Smooth muscle cell (in vitro differentiated cells): ENCODE measurements around the gene SIL1. TPM values are rescaled to one million over a fixed set of nuclear protein-coding genes. Genes with fewer than 3 reads are reported as not detected.
"Not testable (repeated sequence)": the region's sequence is repeated elsewhere in the genome, so short reads cannot be mapped to it uniquely, and the experiment has no call there.

ENCODE experiments used
- DNase-seq: peaks from one replicate; lab custom pipeline; 2025; ENCODE audit not compliant: unreplicated experiment; lab: John Stamatoyannopoulos, UW
- H2AFZ ChIP-seq: fragments of 200-600 bp; sonication (generic); 2 replicates; pipeline ENCODE4 v1.6.0; 2016; ENCODE audit warnings: antibody characterized with exemption, low read depth, mild to moderate bottlenecking
- H3F3A ChIP-seq: fragments of 200-600 bp; sonication (generic); 2 replicates; pipeline ENCODE4 v1.6.0; 2017; ENCODE audit warnings: antibody characterized with exemption, low read depth
- H3K27ac ChIP-seq: fragments of 200-600 bp; sonication (generic); 2 replicates; pipeline ENCODE4 v1.5.1; 2016; ENCODE audit warnings: low read depth, mild to moderate bottlenecking
- H3K27me3 ChIP-seq: fragments of 200-600 bp; sonication (generic); 2 replicates; pipeline ENCODE4 v1.6.1; 2016; ENCODE audit warnings: low read depth, mild to moderate bottlenecking
- H3K36me3 ChIP-seq: fragments of 200-600 bp; sonication (generic); 2 replicates; pipeline ENCODE4 v1.5.1; 2016; ENCODE audit warnings: low read depth
- H3K4me1 ChIP-seq: fragments of 200-600 bp; sonication (generic); 2 replicates; pipeline ENCODE4 v1.5.1; 2016; ENCODE audit warnings: low read depth
- H3K4me2 ChIP-seq: fragments of 200-600 bp; sonication (generic); 2 replicates; pipeline ENCODE4 v1.6.0; 2016; ENCODE audit warnings: mild to moderate bottlenecking
- H3K4me3 ChIP-seq: fragments of 200-600 bp; sonication (generic); 2 replicates; pipeline ENCODE4 v1.5.1; 2016; ENCODE audit warnings: mild to moderate bottlenecking
- H3K79me2 ChIP-seq: fragments of 200-600 bp; sonication (generic); 2 replicates; pipeline ENCODE4 v1.6.0; 2016; ENCODE audit warnings: low read depth, mild to moderate bottlenecking
- H3K9ac ChIP-seq: fragments of 200-600 bp; sonication (generic); 2 replicates; pipeline ENCODE4 v1.6.0; 2016; ENCODE audit warnings: low read depth
- H3K9me3 ChIP-seq: fragments of 200-600 bp; sonication (generic); replicated peaks from 2 replicates; pipeline ENCODE4 v1.5.1; 2016; ENCODE audit warnings: low read depth
- H4K20me1 ChIP-seq: fragments of 200-600 bp; sonication (generic); 2 replicates; pipeline ENCODE4 v1.6.0; 2016; ENCODE audit warnings: low read depth
- WGBS: methylation state at CpG from one replicate; pipeline ENCODE4 v1.1.7; 2016; ENCODE audit warnings: low lambda C conversion rate; 5-methylcytosine and 5-hydroxymethylcytosine counted together
- polyA plus RNA-seq: library from polyadenylated mRNA; unstranded; fragments of >200 nt; fragmentation: Nextera tagmentation; extraction: Ambion mirVana; gene quantifications from 2 replicates; pipeline ENCODE4 v1.2.1, GENCODE V29; 2016
- total RNA-seq: library from RNA; depleted of rRNA; stranded (reverse); fragments of >200 nt; gene quantifications from 2 replicates; pipeline ENCODE4 v1.2.3, GENCODE V29; 2014
- TF ChIP-seq, protein P1 (sequence below): fragments of 200-600 bp; sonication (generic); IDR thresholded peaks from 2 replicates; pipeline ENCODE4 v1.5.1; 2017; ENCODE audit warnings: borderline replicate concordance, mild to moderate bottlenecking, antibody characterized with exemption; ENCODE audit not compliant: insufficient read depth, poor library complexity, severe bottlenecking

Gene SIL1
- total and polyA plus RNA-seq, 2 experiments from 2014 or later = 45.5 to 119 TPM

DNA sequence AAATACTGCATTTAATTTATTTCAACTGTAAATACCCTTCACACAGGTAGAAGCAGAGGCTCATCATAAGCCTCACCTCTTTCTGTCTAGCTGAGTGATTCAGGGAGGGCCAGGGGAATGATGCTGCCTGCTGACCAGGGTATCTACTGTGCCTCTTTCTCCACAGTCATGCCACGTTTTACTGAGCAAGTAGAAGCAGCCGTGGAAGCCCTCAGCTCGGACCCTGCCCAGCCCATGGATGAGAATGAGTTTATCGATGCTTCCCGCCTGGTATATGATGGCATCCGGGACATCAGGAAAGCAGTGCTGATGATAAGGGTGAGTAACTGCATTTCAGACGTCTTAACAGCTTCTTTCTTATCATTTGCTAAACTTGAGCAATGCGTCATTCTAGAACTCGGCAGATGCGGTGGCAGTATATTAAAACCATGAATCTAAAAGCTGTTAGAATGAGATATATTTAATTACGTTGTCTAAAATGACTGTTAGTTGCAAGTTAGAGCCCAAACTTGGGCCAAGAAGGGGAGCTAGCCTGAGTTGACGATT, 273.0 kb downstream of the SIL1 start:
- Histone ChIP-seq H3K79me2 (peaks cover 55% of the 10 kb centered on the region), H2AFZ (no peak overlapping the region), H3F3A (peaks cover 12% of the 10 kb centered on the region), H3K9ac (no peak overlapping the region), H3K4me2 (no peak overlapping the region), H3K27me3 (no peaks in the 10 kb centered on the region), H4K20me1 (peaks cover 95% of the 10 kb centered on the region), H3K27ac (peak overlapping the region; percentile 67), H3K36me3 (peaks cover 26% of the 10 kb centered on the region), H3K9me3 (no peaks in the 10 kb centered on the region), H3K4me1 (peaks cover 5% of the 10 kb centered on the region), H3K4me3 (no peak overlapping the region)
- TF ChIP-seq, protein P1, sequence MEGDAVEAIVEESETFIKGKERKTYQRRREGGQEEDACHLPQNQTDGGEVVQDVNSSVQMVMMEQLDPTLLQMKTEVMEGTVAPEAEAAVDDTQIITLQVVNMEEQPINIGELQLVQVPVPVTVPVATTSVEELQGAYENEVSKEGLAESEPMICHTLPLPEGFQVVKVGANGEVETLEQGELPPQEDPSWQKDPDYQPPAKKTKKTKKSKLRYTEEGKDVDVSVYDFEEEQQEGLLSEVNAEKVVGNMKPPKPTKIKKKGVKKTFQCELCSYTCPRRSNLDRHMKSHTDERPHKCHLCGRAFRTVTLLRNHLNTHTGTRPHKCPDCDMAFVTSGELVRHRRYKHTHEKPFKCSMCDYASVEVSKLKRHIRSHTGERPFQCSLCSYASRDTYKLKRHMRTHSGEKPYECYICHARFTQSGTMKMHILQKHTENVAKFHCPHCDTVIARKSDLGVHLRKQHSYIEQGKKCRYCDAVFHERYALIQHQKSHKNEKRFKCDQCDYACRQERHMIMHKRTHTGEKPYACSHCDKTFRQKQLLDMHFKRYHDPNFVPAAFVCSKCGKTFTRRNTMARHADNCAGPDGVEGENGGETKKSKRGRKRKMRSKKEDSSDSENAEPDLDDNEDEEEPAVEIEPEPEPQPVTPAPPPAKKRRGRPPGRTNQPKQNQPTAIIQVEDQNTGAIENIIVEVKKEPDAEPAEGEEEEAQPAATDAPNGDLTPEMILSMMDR = no peak
- DNase-seq = no peak
- WGBS = 53% methylated on average over 12 of the region's 12 CpGs

DNA sequence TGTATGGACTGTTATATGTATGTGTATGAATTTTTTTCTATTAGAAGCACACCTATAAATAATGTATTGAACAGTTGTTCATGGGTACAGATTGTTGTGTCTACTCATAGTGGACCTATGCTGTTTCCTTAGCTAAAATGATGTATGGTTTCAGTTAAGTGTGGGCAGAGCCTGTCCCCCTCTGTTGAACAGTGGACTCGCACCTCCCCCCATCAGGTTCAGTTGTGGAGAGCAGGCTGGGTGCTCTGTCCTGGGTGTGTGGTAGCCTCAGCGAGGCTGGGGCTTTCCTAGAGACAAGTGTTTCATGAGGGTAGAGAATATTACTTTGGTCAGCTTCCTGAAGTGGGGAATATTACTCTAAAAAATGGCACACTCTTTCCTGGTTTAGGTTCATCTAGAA, 275.7 kb downstream of the SIL1 start:
- TF ChIP-seq, protein P1 = no peak
- H3K79me2 ChIP-seq = peaks cover 49% of the 10 kb centered on the region
- no peak overlapping the region for H3K4me2 ChIP-seq
- WGBS = 96% methylated on average over 2 of the region's 2 CpGs
- no peak overlapping the region for H3K9ac ChIP-seq
- H3K9me3 ChIP-seq = no peaks in the 10 kb centered on the region
- peaks cover 17% of the 10 kb centered on the region for H3K36me3 ChIP-seq
- no peak overlapping the region for H3K27ac ChIP-seq
- peaks cover 93% of the 10 kb centered on the region for H4K20me1 ChIP-seq
- no peak overlapping the region for H2AFZ ChIP-seq
- H3K4me3 ChIP-seq = no peak overlapping the region
- DNase-seq = no peak
- peaks cover 5% of the 10 kb centered on the region for H3K4me1 ChIP-seq
- H3F3A ChIP-seq = peaks cover 8% of the 10 kb centered on the region
- H3K27me3 ChIP-seq = no peaks in the 10 kb centered on the region

DNA sequence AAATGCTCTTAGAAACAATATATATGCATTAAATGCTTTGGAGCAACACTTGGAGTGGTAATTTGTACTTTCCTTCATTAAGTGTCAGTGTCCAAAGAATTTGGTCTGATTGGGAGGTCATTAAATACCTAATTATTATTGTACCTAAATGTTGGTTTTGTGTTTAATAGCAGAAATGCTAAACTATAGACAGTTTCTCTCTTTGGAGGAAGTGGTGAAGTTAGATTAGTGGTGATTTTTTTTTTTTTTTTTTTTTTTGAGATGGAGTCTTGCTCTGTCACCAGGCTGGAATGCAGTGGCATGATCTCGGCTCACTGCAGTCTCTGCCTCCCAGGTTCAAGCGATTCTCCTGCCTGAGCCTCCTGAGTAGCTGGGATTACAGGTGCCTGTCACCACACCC, 276.8 kb downstream of the SIL1 start:
- H3K4me2 ChIP-seq, H3K9me3 ChIP-seq, H3K27me3 ChIP-seq, H2AFZ ChIP-seq, H3K9ac ChIP-seq, H3F3A ChIP-seq, H3K4me3 ChIP-seq, H3K4me1 ChIP-seq, DNase-seq: not testable (repeated sequence)
- peaks cover 56% of the 10 kb centered on the region for H3K79me2 ChIP-seq
- peaks cover 90% of the 10 kb centered on the region for H4K20me1 ChIP-seq
- 23% methylated on average over 2 of the region's 2 CpGs for WGBS
- H3K27ac ChIP-seq = peak overlapping the region; percentile 35
- peaks cover 16% of the 10 kb centered on the region for H3K36me3 ChIP-seq

DNA sequence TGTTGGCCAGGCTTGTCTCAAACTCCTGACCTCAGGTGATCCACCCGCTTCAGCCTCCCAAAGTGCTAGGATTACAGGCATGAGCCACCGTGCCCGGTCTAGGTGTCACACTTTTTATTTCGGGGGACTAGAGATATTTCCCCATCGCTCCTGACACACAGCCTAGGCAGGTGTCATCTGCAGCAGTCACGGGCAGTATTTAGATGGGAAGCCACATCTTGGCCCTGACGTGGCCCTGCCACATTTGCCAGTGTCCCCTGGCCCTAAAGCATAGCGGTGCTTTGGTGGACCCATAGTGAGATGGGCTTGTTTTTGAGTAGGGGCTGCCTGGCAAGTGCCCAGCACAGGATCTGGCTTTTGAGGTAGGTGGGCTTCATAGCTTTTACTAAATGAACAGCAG, 278.0 kb downstream of the SIL1 start:
- H4K20me1 ChIP-seq = peaks cover 85% of the 10 kb centered on the region
- peaks cover 2% of the 10 kb centered on the region for H3K4me1 ChIP-seq
- H3K79me2 ChIP-seq = peaks cover 57% of the 10 kb centered on the region
- peak overlapping the region; percentile 35 for H3K27ac ChIP-seq
- 94% methylated on average over 8 of the region's 8 CpGs for WGBS
- H3F3A ChIP-seq = peaks cover 5% of the 10 kb centered on the region
- no peak for DNase-seq
- H2AFZ ChIP-seq = no peak overlapping the region
- no peak overlapping the region for H3K9ac ChIP-seq
- peaks cover 16% of the 10 kb centered on the region for H3K36me3 ChIP-seq
- no peak overlapping the region for H3K4me3 ChIP-seq
- no peaks in the 10 kb centered on the region for H3K9me3 ChIP-seq
- TF ChIP-seq, protein P1 = no peak
- H3K27me3 ChIP-seq = no peaks in the 10 kb centered on the region
- H3K4me2 ChIP-seq = no peak overlapping the region
